CD14-positive monocyte (primary cell): ENCODE results near the gene SGSH. TPM values are rescaled to one million over a fixed set of nuclear protein-coding genes. Genes with fewer than 3 reads are reported as not detected.
A peak's percentile ranks its signal among the peaks of the same experiment; 100 is the strongest.

Experiments used
- DNase-seq, 3 donors: peaks; one replicate each; pipeline ENCODE4 v3.0.0-alpha.2; 2011 to 2022
- H2AFZ ChIP-seq: 2 replicates; pipeline ENCODE4 v1.6.0; 2012; ENCODE audit warnings: mild to moderate bottlenecking, low read depth, low read length, inconsistent platforms; ENCODE audit not compliant: insufficient read depth, poor library complexity, severe bottlenecking
- H3K27ac ChIP-seq, 2 donors: 1 replicate in 1 of 2; 2 replicates in 1 of 2; pipeline ENCODE4 v1.5.1; 2012 to 2013; ENCODE audit warnings: low read length in 2 of 2, control low read depth in 1 of 2, inconsistent platforms in 1 of 2, low read depth in 1 of 2, mild to moderate bottlenecking in 1 of 2
- H3K27me3 ChIP-seq, 2 donors: one replicate each; pipeline versions ENCODE4 v1.6.0 to v1.6.1; 2011 to 2013; ENCODE audit warnings: low read length in 2 of 2; ENCODE audit not compliant: control insufficient read depth in 2 of 2, insufficient read depth in 2 of 2
- H3K36me3 ChIP-seq, 2 donors: replicated peaks in 1 of 2; 1 replicate in 1 of 2; 2 replicates in 1 of 2; pipeline versions ENCODE4 v1.5.1 to v1.6.1; 2012 to 2013; ENCODE audit warnings: low read length in 2 of 2, control low read depth in 1 of 2, inconsistent platforms in 1 of 2, mild to moderate bottlenecking in 1 of 2; ENCODE audit not compliant: insufficient read depth in 2 of 2, control insufficient read depth in 1 of 2
- H3K4me1 ChIP-seq, 2 donors: 1 replicate in 1 of 2; 2 replicates in 1 of 2; pipeline versions ENCODE4 v1.5.1 to v1.6.1; 2012 to 2013; ENCODE audit warnings: low read length in 2 of 2, control low read depth in 1 of 2, inconsistent platforms in 1 of 2, mild to moderate bottlenecking in 1 of 2, moderate library complexity in 1 of 2; ENCODE audit not compliant: insufficient read depth in 2 of 2, control insufficient read depth in 1 of 2
- H3K4me2 ChIP-seq: replicated peaks from 2 replicates; pipeline ENCODE3; 2012; ENCODE audit warnings: low read length, moderate library complexity, mild to moderate bottlenecking; ENCODE audit not compliant: poor library complexity, severe bottlenecking; ENCODE audit errors: extremely low read depth
- H3K4me3 ChIP-seq, 3 experiments: fragments of 200-600 bp in 1 of 3; sonication (generic) in 1 of 3; replicated peaks in 1 of 3; 1 replicate in 2 of 3; 2 replicates in 1 of 3; pipeline ENCODE4 v1.5.1; 2011 to 2013; ENCODE audit warnings: low read length in 3 of 3, mild to moderate bottlenecking in 3 of 3, control low read depth in 2 of 3, low read depth in 2 of 3, inconsistent platforms in 1 of 3, moderate library complexity in 1 of 3
- H3K79me2 ChIP-seq: 2 replicates; pipeline ENCODE4 v1.6.0; 2012; ENCODE audit warnings: mild to moderate bottlenecking, control low read depth, inconsistent platforms, low read length, moderate library complexity; ENCODE audit not compliant: insufficient read depth
- H3K9ac ChIP-seq: 2 replicates; pipeline ENCODE4 v1.6.0; 2017; ENCODE audit warnings: low read length, mild to moderate bottlenecking; ENCODE audit not compliant: insufficient read depth, poor library complexity, severe bottlenecking
- H3K9me3 ChIP-seq, 2 donors: replicated peaks in 1 of 2; 1 replicate in 1 of 2; 2 replicates in 1 of 2; pipeline versions ENCODE4 v1.5.1 to v1.6.1; 2012 to 2013; ENCODE audit warnings: low read length in 2 of 2, control low read depth in 1 of 2; ENCODE audit not compliant: control insufficient read depth in 1 of 2, insufficient read depth in 1 of 2
- H4K20me1 ChIP-seq: 2 replicates; pipeline ENCODE4 v1.6.0; 2012; ENCODE audit warnings: mild to moderate bottlenecking, low read length, control low read depth, moderate library complexity; ENCODE audit not compliant: insufficient read depth
- H3K27ac Mint-ChIP-seq, 7 donors: one replicate each; pipeline ENCODE4 v1.8.0; 2020; ENCODE audit warnings: mild to moderate bottlenecking in 7 of 7, mixed read lengths in 7 of 7, moderate library complexity in 6 of 7, inconsistent platforms in 2 of 7
- H3K27me3 Mint-ChIP-seq, 3 donors: one replicate each; pipeline ENCODE4 v1.8.0; 2021 to 2022; ENCODE audit warnings: low read depth in 3 of 3, mild to moderate bottlenecking in 3 of 3, mixed read lengths in 3 of 3, moderate library complexity in 3 of 3, inconsistent platforms in 1 of 3
- H3K36me3 Mint-ChIP-seq, 2 donors: one replicate each; pipeline ENCODE4 v1.8.0; 2020; ENCODE audit warnings: mixed read lengths in 2 of 2, inconsistent platforms in 1 of 2, mild to moderate bottlenecking in 1 of 2
- H3K4me1 Mint-ChIP-seq: one replicate; pipeline ENCODE4 v1.8.0; 2020; ENCODE audit warnings: mild to moderate bottlenecking, mixed read lengths
- H3K4me3 Mint-ChIP-seq, 2 donors: one replicate each; pipeline ENCODE4 v1.8.0; 2020; ENCODE audit warnings: mild to moderate bottlenecking in 2 of 2, mixed read lengths in 2 of 2, moderate library complexity in 1 of 2
- H3K9me3 Mint-ChIP-seq, 7 donors: one replicate each; pipeline ENCODE4 v1.8.0; 2020 to 2022; ENCODE audit warnings: mixed read lengths in 7 of 7, mild to moderate bottlenecking in 6 of 7, moderate library complexity in 6 of 7, inconsistent platforms in 2 of 7
- CTCF ChIP-seq: fragments of 200-600 bp; IDR thresholded peaks from one replicate; pipeline ENCODE4 v1.8.0; 2022; ENCODE audit warnings: antibody characterized with exemption, mild to moderate bottlenecking
- WGBS: methylation state at CpG from one replicate; pipeline ENCODE4 v1.1.5; 2013; ENCODE audit warnings: missing lambda C conversion rate; ENCODE audit not compliant: insufficient coverage; 5-methylcytosine and 5-hydroxymethylcytosine counted together
- intact Hi-C, 2 donors: fragments of 100-400 bp; cut with micrococcal nuclease; formaldehyde crosslinking; loops; one replicate each; pipeline versions ENCODE4 v1.15.0 to v1.15.1; 2023
- polyA plus RNA-seq, 3 donors: library from polyadenylated mRNA; depleted of rRNA in 1 of 3; unstranded in 2 of 3; stranded (reverse) in 1 of 3; fragments of 300-500 nt in 2 of 3; fragments of >200 nt in 1 of 3; fragmentation: Illumina TruSeq in 2 of 3; gene quantifications; 1 replicate in 2 of 3; 2 replicates in 1 of 3; pipeline ENCODE4 v1.2.3, GENCODE V29; 2012 to 2021

Gene SGSH
- polyA plus RNA-seq, 3 donors, result 21.1 to 193 (median 31.3) TPM

- no peak for TF ChIP-seq CTCF
- H3K9me3 Mint-ChIP-seq, result peaks cover 0 to 9% (median 2%) of the 10 kb centered on the region in 7 donors
- peak overlapping the region in 1 of 2 donors; percentile 63 for H3K4me3 Mint-ChIP-seq
- H3K9ac ChIP-seq, result no peak overlapping the region
- H3K79me2 ChIP-seq, result peaks cover 32% of the 10 kb centered on the region
- peaks cover 69% of the 10 kb centered on the region for H4K20me1 ChIP-seq
- peaks cover 20 to 42% (median 33%) of the 10 kb centered on the region in 3 donors for H3K27me3 Mint-ChIP-seq
- intact Hi-C loops, result loop anchor here in 1 of 2 donors (5.0 kb wide), 1 partner anchor 36 kb away; no protein-coding TSS in a partner anchor
- no peak overlapping the region for H3K4me2 ChIP-seq
- no peak overlapping the region for H2AFZ ChIP-seq
- H3K4me1 Mint-ChIP-seq, result peaks cover 54% of the 10 kb centered on the region
- no peak for DNase-seq
- H3K27ac Mint-ChIP-seq, result peak overlapping the region in 1 of 7 donors; percentile 72
- H3K36me3 ChIP-seq, result peaks cover 50 to 58% of the 10 kb centered on the region in 2 donors
- no peak overlapping the region for H3K27ac ChIP-seq
- WGBS, result 98% methylated on average over 23 of the region's 40 CpGs
- no peaks in the 10 kb centered on the region for H3K9me3 ChIP-seq
- H3K27me3 ChIP-seq, result peaks cover 3 to 13% of the 10 kb centered on the region in 2 donors
- peaks cover 57 to 73% of the 10 kb centered on the region in 2 donors for H3K36me3 Mint-ChIP-seq
- H3K4me3 ChIP-seq, result no peak overlapping the region
- peaks cover 51 to 68% of the 10 kb centered on the region in 2 donors for H3K4me1 ChIP-seq
Observed at GRCh38 chr17:80216473-80217456, 3.4 kb downstream of the SGSH start.

GRCh38 chr17:80214878-80215210, 5.3 kb downstream of the SGSH start:
- H3K27ac Mint-ChIP-seq, result peak overlapping the region in 2 of 7 donors; percentile 46 to 74
- Histone ChIP-seq H3K27me3 (peaks cover 0 to 3% of the 10 kb centered on the region in 2 donors), H3K79me2 (peaks cover 30% of the 10 kb centered on the region), H3K4me3 (no peak overlapping the region), H3K9me3 (no peaks in the 10 kb centered on the region), H3K4me1 (peaks cover 46 to 59% of the 10 kb centered on the region in 2 donors), H3K9ac (no peak overlapping the region), H3K4me2 (no peak overlapping the region), H3K27ac (no peak overlapping the region), H3K36me3 (peaks cover 69 to 77% of the 10 kb centered on the region in 2 donors), H4K20me1 (peaks cover 87% of the 10 kb centered on the region), H2AFZ (no peak overlapping the region)
- no peak overlapping the region for H3K4me3 Mint-ChIP-seq
- 97% methylated on average over 17 of the region's 17 CpGs for WGBS
- peaks cover 71 to 89% of the 10 kb centered on the region in 2 donors for H3K36me3 Mint-ChIP-seq
- no peak for TF ChIP-seq CTCF
- intact Hi-C loops, result loop anchor here (5.0 kb wide), 2 partner anchors 37 to 63 kb away; no protein-coding TSS in a partner anchor
- no peak for DNase-seq
- H3K27me3 Mint-ChIP-seq, result peaks cover 11 to 39% (median 26%) of the 10 kb centered on the region in 3 donors
- H3K4me1 Mint-ChIP-seq, result peaks cover 51% of the 10 kb centered on the region
- peaks cover 0 to 8% (median 2%) of the 10 kb centered on the region in 7 donors for H3K9me3 Mint-ChIP-seq
